HepG2 (cell line): ENCODE data around the gene CTNNBL1. TPM values are rescaled to one million over a fixed set of nuclear protein-coding genes. Genes with fewer than 3 reads are reported as not detected.

Experiments used
- ATAC-seq: fragments of 200-7000 bp; cut with Tn5 transposase; 3 replicates; pipeline ENCODE4 v1.9.1; 2020; ENCODE audit warnings: mild to moderate bottlenecking, moderate library complexity
- BruUV-seq: library from RNA; stranded (reverse); fragments of 400-500 nt; replicated peaks from 2 replicates; lab custom pipeline; 2021; lab: Mats Ljungman, UMichigan
- CTCF ChIA-PET: fragments of 300-600 bp; formaldehyde crosslinking; extraction: SDS; loops from one replicate; lab custom pipeline; 2021; ENCODE audit warnings: low total read pairs, inconsistent platforms, low intra/inter-chr PET ratio; lab: Yijun Ruan, JAX
- POLR2A ChIA-PET: fragments of 350-600 bp; sonication (Branson Sonifier 250); formaldehyde crosslinking; loops from one replicate; lab custom pipeline; 2020; ENCODE audit warnings: antibody characterized with exemption, inconsistent platforms; lab: Yijun Ruan, JAX
- DNase-seq: peaks from one replicate; pipeline ENCODE4 v3.0.0-alpha.2; 2015; ENCODE audit warnings: low spot score
- FAIRE-seq: peaks from 3 replicates; lab custom pipeline; 2011; peaks lifted over from hg19 to GRCh38; lab: Jason Lieb, UNC
- H2AFZ ChIP-seq: one replicate; pipeline ENCODE4 v1.6.1; 2011; ENCODE audit warnings: low read length, inconsistent platforms
- H3K27ac ChIP-seq: fragments of 300-600 bp; 3 replicates; pipeline ENCODE4 v1.8.0; 2011; ENCODE audit warnings: mixed run types, mild to moderate bottlenecking, mixed read lengths, low read length, inconsistent platforms; ENCODE audit not compliant: insufficient read depth; ENCODE audit errors: extremely low read length
- H3K27me3 ChIP-seq, 2 experiments: fragments of 200-600 bp in 1 of 2; 2 replicates in 1 of 2; 3 replicates in 1 of 2; pipeline versions ENCODE4 v1.6.0 to v1.8.0; 2011; ENCODE audit warnings: low read length in 2 of 2, mild to moderate bottlenecking in 2 of 2, moderate library complexity in 2 of 2, inconsistent platforms in 1 of 2; ENCODE audit not compliant: insufficient read depth in 2 of 2, control insufficient read depth in 1 of 2
- H3K36me3 ChIP-seq, 2 experiments: fragments of 200-600 bp in 1 of 2; replicated peaks in 1 of 2; 2 replicates in 1 of 2; 3 replicates in 1 of 2; pipeline versions ENCODE4 v1.5.1 to v1.8.0; 2011; ENCODE audit warnings: low read length in 2 of 2, inconsistent platforms in 1 of 2; ENCODE audit not compliant: insufficient read depth in 2 of 2, control insufficient read depth in 1 of 2
- H3K4me1 ChIP-seq: 2 replicates; pipeline ENCODE4 v1.5.1; 2012; ENCODE audit warnings: low read length, inconsistent platforms; ENCODE audit not compliant: insufficient read depth
- H3K4me2 ChIP-seq: 2 replicates; pipeline ENCODE4 v1.6.0; 2011; ENCODE audit warnings: low read depth, low read length, inconsistent platforms
- H3K4me3 ChIP-seq, 3 experiments: fragments of 200-600 bp in 1 of 3; sonication (generic), shearing (Covaris generic) in 1 of 3; replicated peaks in 1 of 3; 2 replicates each; pipeline ENCODE4 v1.5.1; 2011 to 2016; ENCODE audit warnings: low read length in 3 of 3, inconsistent platforms in 2 of 3, low read depth in 2 of 3, mild to moderate bottlenecking in 2 of 3, control low read depth in 1 of 3, mixed read lengths in 1 of 3; ENCODE audit not compliant: insufficient read depth in 1 of 3
- H3K79me2 ChIP-seq: one replicate; pipeline ENCODE4 v1.6.1; 2011; ENCODE audit warnings: low read length, inconsistent platforms; ENCODE audit not compliant: insufficient read depth
- H3K9ac ChIP-seq: 2 replicates; pipeline ENCODE4 v1.6.0; 2011; ENCODE audit warnings: mild to moderate bottlenecking, low read depth, low read length, inconsistent platforms; ENCODE audit not compliant: insufficient read depth
- H3K9me3 ChIP-seq: 2 replicates; pipeline ENCODE4 v1.5.1; 2012; ENCODE audit warnings: mild to moderate bottlenecking, low read length
- H4K20me1 ChIP-seq: 2 replicates; pipeline ENCODE4 v1.6.0; 2011; ENCODE audit warnings: inconsistent platforms, mild to moderate bottlenecking, low read length, moderate library complexity; ENCODE audit not compliant: insufficient read depth
- AGO2 ChIP-seq: fragments of 200-400 bp; formaldehyde crosslinking; optimal IDR thresholded peaks from 2 replicates; pipeline ENCODE3; 2017; ENCODE audit warnings: mild to moderate bottlenecking, low read depth, low read length, moderate library complexity
- CC2D1A ChIP-seq: sonication (generic); formaldehyde crosslinking; IDR thresholded peaks from 2 replicates; pipeline ENCODE4 v1.8.1; 2023; ENCODE audit warnings: mild to moderate bottlenecking, missing genetic modification reagents
- CCDC6 ChIP-seq: sonication (generic); formaldehyde crosslinking; IDR thresholded peaks from 2 replicates; pipeline ENCODE4 v1.8.1; 2022; ENCODE audit warnings: mild to moderate bottlenecking, missing genetic modification reagents, moderate library complexity
- E2F2 ChIP-seq: sonication (generic); formaldehyde crosslinking; IDR thresholded peaks from 2 replicates; pipeline ENCODE4 v1.4.0; 2020; ENCODE audit warnings: missing genetic modification reagents, borderline replicate concordance
- GTF3A ChIP-seq: sonication (generic); formaldehyde crosslinking; conservative IDR thresholded peaks from 2 replicates; pipeline ENCODE4 v1.4.0; 2020; ENCODE audit warnings: mild to moderate bottlenecking, missing genetic modification reagents
- HDAC1 ChIP-seq: sonication (generic); formaldehyde crosslinking; IDR thresholded peaks from 2 replicates; pipeline ENCODE4 v1.5.1; 2020; ENCODE audit warnings: mild to moderate bottlenecking, missing genetic modification reagents
- JUND ChIP-seq: sonication (generic); formaldehyde crosslinking; IDR thresholded peaks from 2 replicates; pipeline ENCODE4 v1.8.0; 2022; ENCODE audit warnings: mild to moderate bottlenecking, missing genetic modification reagents
- NFE2L1 ChIP-seq: sonication (generic); formaldehyde crosslinking; IDR thresholded peaks from 2 replicates; pipeline ENCODE4 v1.4.0; 2020; ENCODE audit warnings: missing genetic modification reagents, mild to moderate bottlenecking, borderline replicate concordance
- SMAD3 ChIP-seq: sonication (generic); formaldehyde crosslinking; IDR thresholded peaks from 2 replicates; pipeline ENCODE4 v1.4.0; 2020; ENCODE audit warnings: missing genetic modification reagents
- SRSF4 ChIP-seq: fragments of 200-400 bp; formaldehyde crosslinking; IDR thresholded peaks from one replicate; pipeline ENCODE4 v1.6.1; 2018; ENCODE audit warnings: mild to moderate bottlenecking, low read depth, low read length, moderate library complexity; ENCODE audit not compliant: poor library complexity, severe bottlenecking
- ZBTB33 ChIP-seq: sonication (generic); formaldehyde crosslinking; IDR thresholded peaks from 2 replicates; pipeline ENCODE4 v1.4.0; 2020; ENCODE audit warnings: missing genetic modification reagents
- ZBTB42 ChIP-seq: sonication (generic); formaldehyde crosslinking; IDR thresholded peaks from 2 replicates; pipeline ENCODE4 v1.5.0; 2020; ENCODE audit warnings: mild to moderate bottlenecking, missing genetic modification reagents
- ZFP36 ChIP-seq: fragments of 150-350 bp; IDR thresholded peaks from 2 replicates; pipeline ENCODE4 v1.6.1; 2018; ENCODE audit warnings: borderline replicate concordance, low read length, low read depth; ENCODE audit not compliant: partially characterized antibody
- ZFP91 ChIP-seq: sonication (generic); formaldehyde crosslinking; IDR thresholded peaks from 2 replicates; pipeline ENCODE4 v1.9.0; 2022; ENCODE audit warnings: missing genetic modification reagents, mild to moderate bottlenecking, borderline replicate concordance
- ZNF225 ChIP-seq: sonication (generic); formaldehyde crosslinking; IDR thresholded peaks from 2 replicates; pipeline ENCODE4 v1.4.0; 2020; ENCODE audit warnings: mild to moderate bottlenecking, missing genetic modification reagents
- ZNF235 ChIP-seq: sonication (generic); formaldehyde crosslinking; IDR thresholded peaks from 2 replicates; pipeline ENCODE4 v1.8.1; 2023; ENCODE audit warnings: mild to moderate bottlenecking, missing genetic modification reagents, borderline replicate concordance
- ZNF501 ChIP-seq: sonication (generic); formaldehyde crosslinking; IDR thresholded peaks from 2 replicates; pipeline ENCODE4 v1.5.1; 2020; ENCODE audit warnings: mild to moderate bottlenecking, moderate library complexity, missing genetic modification reagents
- ZNF678 ChIP-seq: sonication (generic); formaldehyde crosslinking; IDR thresholded peaks from 2 replicates; pipeline ENCODE4 v1.4.0; 2020; ENCODE audit warnings: mild to moderate bottlenecking, missing genetic modification reagents
- ZSCAN9 ChIP-seq: IDR thresholded peaks from 2 replicates; pipeline ENCODE4 v1.6.1; 2016; ENCODE audit warnings: borderline replicate concordance
- WGBS: methylation state at CpG from one replicate; pipeline ENCODE4 v1.1.6; 2017; ENCODE audit warnings: low lambda C conversion rate; 5-methylcytosine and 5-hydroxymethylcytosine counted together
- in situ Hi-C: cut with HindIII; loops from 2 replicates; pipeline ENCODE4 v1.10.0; 2017; ENCODE audit warnings: low pct_unique_long_range_greater_than_20kb; ENCODE audit not compliant: extremely low pct_ligation_motif_present
- intact Hi-C: fragments of 100-400 bp; cut with micrococcal nuclease; formaldehyde crosslinking; loops from one replicate; pipeline ENCODE4 v1.10.0; 2022; ENCODE audit not compliant: unreplicated experiment
- polyA plus RNA-seq, 8 experiments: library from polyadenylated mRNA; depleted of rRNA in 3 of 8; stranded (reverse) in 7 of 8; unstranded in 1 of 8; fragments of >200 nt; fragmentation: Illumina TruSeq in 4 of 8; extraction: Trizol in 4 of 8; gene quantifications; 2 replicates each; pipeline versions ENCODE4 v1.2.1 to v1.2.3, GENCODE V29; 2011 to 2016; ENCODE audit warnings: low read depth in 4 of 8, missing spikeins in 1 of 8, mixed read lengths in 1 of 8; ENCODE audit not compliant: insufficient read depth in 1 of 8
- total RNA-seq, 5 experiments: library from RNA; depleted of rRNA; stranded (reverse); fragments of >200 nt; fragmentation: Illumina TruSeq; extraction: Trizol; gene quantifications; 2 replicates each; pipeline ENCODE4 v1.2.3, GENCODE V29; 2016; ENCODE audit warnings: low read depth in 1 of 5

The CTNNBL1 gene
- total and polyA plus RNA-seq, 2 of the 13 experiments (the other 11 are each of a cell fraction or from before 2014, with no cell fraction given), result 49.3 to 94.6 TPM

- intact Hi-C loops (loop anchor here (1.0 kb wide), 1 partner anchor 91 kb away; no protein-coding TSS in a partner anchor), in situ Hi-C loops (loop anchor here (5.0 kb wide), 1 partner anchor 90 kb away; no protein-coding TSS in a partner anchor)
- ChIA-PET POLR2A (no interaction called here), CTCF (interaction anchor here (1.7 kb wide), 1 partner anchor 91 kb away, joined by 5 read pairs; no protein-coding TSS in a partner anchor)
- H3K4me2 ChIP-seq, result peak overlapping the region; percentile 60
- H3K27ac ChIP-seq, result no peak overlapping the region
- peaks cover 16% of the 10 kb centered on the region; the same call in 1 of the 2 replicates for H3K4me1 ChIP-seq
- WGBS, result 36% methylated on average over 38 of the region's 38 CpGs
- H3K27me3 ChIP-seq, result peaks cover 13 to 54% of the 10 kb centered on the region in 2 experiments; a peak in 4 of 5 replicates
- no peak overlapping the region for H2AFZ ChIP-seq
- H4K20me1 ChIP-seq, result peaks cover 8% of the 10 kb centered on the region; the same call in 1 of the 2 replicates
- no TSS peak for BruUV-seq
- H3K4me3 ChIP-seq, result peak overlapping the region in 1 of 3 experiments; percentile 64; a peak in 1 of 6 replicates
- peak; percentile 49 for ATAC-seq
- H3K9ac ChIP-seq, result no peak overlapping the region
- DNase-seq, result peak; percentile 61
- FAIRE-seq, result peak; percentile 50
- no peaks in the 10 kb centered on the region for H3K36me3 ChIP-seq
- no peaks in the 10 kb centered on the region for H3K9me3 ChIP-seq
- no peaks in the 10 kb centered on the region for H3K79me2 ChIP-seq
- TF ChIP-seq ZNF235 (CRISPR knock-in tag) (no peak), SRSF4 (no peak), ZNF225 (CRISPR knock-in tag) (no peak), HDAC1 (no peak), ZBTB42 (CRISPR knock-in tag) (no peak), AGO2 (no peak), CCDC6 (CRISPR knock-in tag) (no peak), JUND (CRISPR knock-in tag) (no peak), ZFP91 (CRISPR knock-in tag) (no peak; the same call in 1 of the 2 replicates), ZNF501 (CRISPR knock-in tag) (no peak), ZSCAN9 (CRISPR knock-in tag) (no peak), SMAD3 (CRISPR knock-in tag) (no peak), ZFP36 (no peak), E2F2 (CRISPR knock-in tag) (no peak), NFE2L1 (CRISPR knock-in tag) (no peak), ZNF678 (CRISPR knock-in tag) (no peak), ZBTB33 (CRISPR knock-in tag) (peak; percentile 83), GTF3A (CRISPR knock-in tag) (no peak), CC2D1A (CRISPR knock-in tag) (no peak)
Observed at GRCh38 chr20:37901654-37902503, 208.0 kb downstream of the CTNNBL1 start.
